Kidney capillary endothelial cell (primary cell): ENCODE measurements around the gene HCRT.

Source experiments
- DNase-seq: peaks from one replicate; pipeline ENCODE4 v3.0.0-alpha.2; 2018; ENCODE audit warnings: low spot score

HCRT gene

DNA sequence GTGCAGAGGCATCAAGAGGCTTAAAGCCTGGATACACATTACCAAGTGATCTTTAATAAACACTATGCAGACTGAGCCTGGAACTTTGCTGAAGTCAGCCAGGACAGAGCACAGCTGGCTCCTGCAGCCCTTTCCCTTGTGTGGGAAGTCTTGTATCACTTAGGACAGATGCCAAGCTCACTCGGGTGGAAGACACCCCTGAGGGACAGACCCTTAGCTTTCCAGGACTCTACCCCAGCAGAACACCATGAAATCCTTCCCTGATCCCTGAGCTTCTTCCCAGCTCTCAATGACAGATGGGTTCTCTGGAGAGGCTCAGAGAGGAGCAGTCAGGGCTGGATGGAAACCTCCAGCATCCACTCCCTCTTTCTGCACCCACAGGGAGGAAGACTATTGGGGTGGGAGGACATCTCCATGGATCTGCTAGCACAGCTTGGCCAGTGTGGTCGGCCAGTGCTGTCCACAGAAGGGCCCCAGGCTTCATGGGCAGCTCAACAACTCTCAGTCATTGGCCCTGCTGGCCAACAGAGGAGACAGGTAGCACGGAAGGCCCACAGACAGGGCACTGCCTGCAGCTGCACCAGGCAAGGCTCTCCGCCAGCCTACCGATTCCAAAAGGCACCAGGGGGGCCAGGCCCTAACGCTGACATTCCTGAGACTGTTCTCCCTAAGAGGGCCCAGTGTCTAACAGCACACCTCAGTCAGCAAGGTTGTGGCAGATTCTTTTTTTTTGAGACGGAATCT, 46.3 kb downstream of the HCRT start:
- DNase-seq = no peak

DNA sequence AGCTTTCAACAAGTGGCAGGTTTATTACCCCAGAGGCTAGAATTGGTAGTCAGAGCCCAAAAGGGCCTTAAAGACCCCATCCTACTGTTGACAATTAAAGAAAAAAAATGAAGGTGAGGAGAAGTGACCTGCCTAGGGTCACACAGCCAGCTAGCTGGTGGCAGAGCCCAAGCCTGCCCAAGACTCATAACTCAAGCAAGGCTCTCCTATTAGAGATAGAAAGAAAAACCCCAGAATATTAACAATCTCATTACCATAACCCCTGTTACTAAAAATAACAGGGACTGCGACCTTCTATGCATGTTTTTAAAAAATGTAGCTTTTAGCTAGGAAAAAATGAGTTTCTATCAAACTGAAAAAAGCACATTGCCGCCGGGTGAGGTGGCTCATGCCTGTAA, 48.6 kb downstream of the HCRT start:
- DNase-seq = no peak

DNA sequence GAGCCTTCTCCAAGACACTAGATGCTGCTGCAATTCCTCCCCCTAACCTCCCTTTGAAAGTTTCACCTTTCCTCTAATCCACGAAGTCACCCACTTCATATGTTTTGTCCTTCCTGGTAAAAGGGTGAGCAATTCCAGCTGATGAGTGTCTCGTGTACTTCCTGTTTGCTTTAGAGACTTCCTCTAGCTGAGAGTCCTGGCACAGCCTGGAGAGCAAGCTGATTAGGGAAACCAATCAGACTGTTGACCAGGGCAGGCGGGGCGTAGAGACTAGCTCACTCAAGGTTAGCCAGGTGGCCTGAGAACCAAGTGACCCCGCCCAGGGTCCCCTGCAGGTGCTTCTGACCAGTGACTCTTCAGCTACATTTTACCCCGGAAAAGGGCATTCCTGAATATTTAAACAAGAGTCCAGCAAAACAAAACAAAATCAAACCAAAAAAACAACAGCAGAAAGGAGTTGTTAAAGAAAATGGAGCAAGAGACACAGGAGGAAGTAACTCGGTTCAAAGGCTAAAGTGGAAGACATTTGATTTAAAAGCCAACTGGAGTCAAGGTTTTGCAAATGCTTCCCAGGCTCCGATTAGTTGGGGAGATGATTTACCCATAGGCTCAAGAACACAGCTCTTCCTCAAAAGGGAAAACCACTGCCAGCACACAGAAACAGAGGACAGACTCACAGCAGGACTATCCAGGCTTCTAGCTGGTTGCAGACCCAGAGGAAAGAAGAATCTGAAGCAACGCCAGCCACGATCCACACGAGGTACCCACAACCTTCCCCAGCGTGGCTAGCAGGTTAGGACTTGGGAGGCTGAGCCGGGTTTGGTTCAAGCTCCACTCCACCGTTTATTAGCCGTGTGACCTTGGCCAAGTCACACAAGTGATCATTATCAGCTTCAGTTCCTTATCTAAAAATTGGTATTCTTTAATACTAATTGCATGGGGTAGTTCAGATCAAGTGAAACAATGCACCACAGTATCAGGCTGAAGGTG, 49.3 kb downstream of the HCRT start:
- DNase-seq = peak; percentile 92

DNA sequence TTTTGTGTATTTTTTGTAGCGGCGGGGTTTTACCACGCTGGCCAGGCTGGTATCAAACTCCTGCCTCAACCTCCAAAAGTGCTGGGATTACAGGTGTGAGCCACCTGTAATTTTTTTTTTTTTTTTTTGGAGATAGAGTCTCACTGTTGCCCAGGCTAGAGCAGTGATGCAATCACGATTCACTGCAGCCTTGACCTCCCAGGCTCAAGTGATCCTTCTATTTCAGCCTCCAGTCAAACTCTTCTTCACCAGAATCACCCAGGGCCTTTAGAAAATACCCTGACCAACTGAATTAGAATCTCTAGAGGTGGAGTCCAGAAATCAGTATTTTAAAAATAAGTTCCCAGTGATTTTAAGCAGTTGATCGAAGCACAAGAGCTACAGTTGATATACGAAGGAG, 50.1 kb downstream of the HCRT start:
- no peak for DNase-seq
